Measurements from ENCODE around the gene IGFBP5. TPM values are rescaled to one million over a fixed set of nuclear protein-coding genes. Genes with fewer than 3 reads are reported as not detected.

IGFBP5 gene
- total RNA-seq, 2 donors from 2014 or later, result 162 to 319 TPM

- Histone ChIP-seq H3K4me1 (replicated peaks) (peaks cover 9% of the 10 kb centered on the region), H3K27me3 (replicated peaks; ENCODE audit: insufficient read depth) (no peaks in the 10 kb centered on the region), H3K4me3 (peak overlapping the region; percentile 40 to 48), H3K27ac (peak overlapping the region; percentile 62 to 77), H3K36me3 (no peaks in the 10 kb centered on the region), H3K9me3 (no peaks in the 10 kb centered on the region)
- 4% methylated on average over 23 of the region's 23 CpGs for WGBS
- intact Hi-C loops (cut with DNase I), result no loop called here
- DNase-seq (ENCODE audit: low spot score), result peak; percentile 52
- TF ChIP-seq POLR2A (IDR thresholded peaks at IDR 0.05), result no peak
- TF ChIP-seq, protein P1, sequence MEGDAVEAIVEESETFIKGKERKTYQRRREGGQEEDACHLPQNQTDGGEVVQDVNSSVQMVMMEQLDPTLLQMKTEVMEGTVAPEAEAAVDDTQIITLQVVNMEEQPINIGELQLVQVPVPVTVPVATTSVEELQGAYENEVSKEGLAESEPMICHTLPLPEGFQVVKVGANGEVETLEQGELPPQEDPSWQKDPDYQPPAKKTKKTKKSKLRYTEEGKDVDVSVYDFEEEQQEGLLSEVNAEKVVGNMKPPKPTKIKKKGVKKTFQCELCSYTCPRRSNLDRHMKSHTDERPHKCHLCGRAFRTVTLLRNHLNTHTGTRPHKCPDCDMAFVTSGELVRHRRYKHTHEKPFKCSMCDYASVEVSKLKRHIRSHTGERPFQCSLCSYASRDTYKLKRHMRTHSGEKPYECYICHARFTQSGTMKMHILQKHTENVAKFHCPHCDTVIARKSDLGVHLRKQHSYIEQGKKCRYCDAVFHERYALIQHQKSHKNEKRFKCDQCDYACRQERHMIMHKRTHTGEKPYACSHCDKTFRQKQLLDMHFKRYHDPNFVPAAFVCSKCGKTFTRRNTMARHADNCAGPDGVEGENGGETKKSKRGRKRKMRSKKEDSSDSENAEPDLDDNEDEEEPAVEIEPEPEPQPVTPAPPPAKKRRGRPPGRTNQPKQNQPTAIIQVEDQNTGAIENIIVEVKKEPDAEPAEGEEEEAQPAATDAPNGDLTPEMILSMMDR (IDR thresholded peaks at IDR 0.05), result no peak
- peak; percentile 14 for TF ChIP-seq POLR2AphosphoS5 (IDR thresholded peaks at IDR 0.05)
Observed at GRCh38 chr2:216690853-216691741, 4.3 kb downstream of the IGFBP5 start.

GRCh38 chr2:216690456-216690852 lies 4.9 kb downstream of the IGFBP5 start:
- peak overlapping the region; percentile 62 to 77 for H3K27ac ChIP-seq
- H3K4me3 ChIP-seq, result peak overlapping the region in 1 of 2 donors; percentile 48
- peaks cover 9% of the 10 kb centered on the region for H3K4me1 ChIP-seq (replicated peaks)
- 22% methylated on average over 6 of the region's 6 CpGs for WGBS
- no peaks in the 10 kb centered on the region for H3K36me3 ChIP-seq
- no peaks in the 10 kb centered on the region for H3K9me3 ChIP-seq
- TF ChIP-seq, protein P1 (IDR thresholded peaks at IDR 0.05), result no peak
- TF ChIP-seq POLR2A (IDR thresholded peaks at IDR 0.05), result no peak
- TF ChIP-seq POLR2AphosphoS5 (IDR thresholded peaks at IDR 0.05), result no peak
- H3K27me3 ChIP-seq (replicated peaks; ENCODE audit: insufficient read depth), result no peaks in the 10 kb centered on the region
- DNase-seq (ENCODE audit: low spot score), result no peak
- intact Hi-C loops (cut with DNase I), result no loop called here

GRCh38 chr2:216689397-216689796 lies 6.0 kb downstream of the IGFBP5 start:
- Histone ChIP-seq H3K27me3 (replicated peaks; ENCODE audit: insufficient read depth) (no peaks in the 10 kb centered on the region), H3K36me3 (no peaks in the 10 kb centered on the region), H3K27ac (peak overlapping the region; percentile 36 to 77), H3K4me3 (no peak overlapping the region), H3K9me3 (no peaks in the 10 kb centered on the region), H3K4me1 (replicated peaks) (peaks cover 3% of the 10 kb centered on the region)
- intact Hi-C loops (cut with DNase I), result no loop called here
- DNase-seq (ENCODE audit: low spot score), result no peak
- WGBS, result 60% methylated on average over 3 of the region's 3 CpGs
- TF ChIP-seq, protein P1 (IDR thresholded peaks at IDR 0.05), result no peak
- TF ChIP-seq POLR2A (IDR thresholded peaks at IDR 0.05) (no peak), POLR2AphosphoS5 (IDR thresholded peaks at IDR 0.05) (no peak)

GRCh38 chr2:216688731-216689340 lies 6.5 kb downstream of the IGFBP5 start:
- no peaks in the 10 kb centered on the region for H3K36me3 ChIP-seq
- no peak overlapping the region for H3K4me3 ChIP-seq
- no peaks in the 10 kb centered on the region for H3K27me3 ChIP-seq (replicated peaks; ENCODE audit: insufficient read depth)
- no peak for TF ChIP-seq POLR2AphosphoS5 (IDR thresholded peaks at IDR 0.05)
- TF ChIP-seq, protein P1 (IDR thresholded peaks at IDR 0.05), result no peak
- intact Hi-C loops (cut with DNase I), result no loop called here
- peaks cover 3% of the 10 kb centered on the region for H3K4me1 ChIP-seq (replicated peaks)
- WGBS, result 54% methylated on average over 9 of the region's 9 CpGs
- H3K27ac ChIP-seq, result peak overlapping the region; percentile 36 to 77
- no peaks in the 10 kb centered on the region for H3K9me3 ChIP-seq
- no peak for DNase-seq (ENCODE audit: low spot score)
